GM12878 (cell line): ENCODE results near the gene SIK3. TPM values are rescaled to one million over a fixed set of nuclear protein-coding genes. Genes with fewer than 3 reads are reported as not detected.
"Not testable (repeated sequence)": the region's sequence is repeated elsewhere in the genome, so short reads cannot be mapped to it uniquely, and the experiment has no call there.

Source experiments
- ATAC-seq: fragments of 200-7000 bp; cut with Tn5 transposase; 3 replicates; pipeline ENCODE4 v1.9.1; 2020; ENCODE audit warnings: mild to moderate bottlenecking, moderate library complexity
- BruUV-seq: library from RNA; stranded (reverse); fragments of 400-500 nt; replicated peaks from 2 replicates; lab custom pipeline; 2021; lab: Mats Ljungman, UMichigan
- CTCF ChIA-PET: fragments of 300-600 bp; sonication (Branson Sonifier 250); formaldehyde crosslinking; extraction: SDS; loops from one replicate; lab custom pipeline; 2021; ENCODE audit warnings: inconsistent platforms; lab: Yijun Ruan, JAX
- POLR2A ChIA-PET: fragments of 350-600 bp; formaldehyde crosslinking; extraction: SDS; loops from one replicate; lab custom pipeline; 2021; ENCODE audit warnings: inconsistent platforms; lab: Charles Lee
- RAD21 ChIA-PET: fragments of 300-600 bp; sonication (Branson Sonifier 250); formaldehyde crosslinking; loops from one replicate; lab custom pipeline; 2023; ENCODE audit warnings: antibody characterized with exemption; ENCODE audit not compliant: unreplicated experiment; lab: Charles Lee
- SMC1A ChIA-PET: fragments of 300-600 bp; sonication (Branson Sonifier 250); formaldehyde crosslinking; loops from one replicate; lab custom pipeline; 2023; ENCODE audit not compliant: unreplicated experiment, uncharacterized antibody; lab: Charles Lee
- DNase-seq: peaks from one replicate; pipeline ENCODE4 v3.0.0-alpha.2; 2011; ENCODE audit warnings: low read depth, low spot score
- FAIRE-seq: peaks from 3 replicates; lab custom pipeline; 2011; peaks lifted over from hg19 to GRCh38; lab: Jason Lieb, UNC
- H2AFZ ChIP-seq: 2 replicates; pipeline ENCODE4 v1.6.0; 2011; ENCODE audit warnings: low read depth, low read length, control low read depth; ENCODE audit not compliant: control insufficient read depth
- H3K27ac ChIP-seq: 2 replicates; pipeline ENCODE4 v1.5.1; 2011; ENCODE audit warnings: control low read depth; ENCODE audit not compliant: control insufficient read depth, insufficient read depth
- H3K27me3 ChIP-seq, 2 experiments: replicated peaks in 1 of 2; 2 replicates each; pipeline versions ENCODE4 v1.6.0 to v1.6.1; 2011; ENCODE audit warnings: low read length in 1 of 2; ENCODE audit not compliant: control insufficient read depth in 2 of 2, insufficient read depth in 2 of 2
- H3K36me3 ChIP-seq, 2 experiments: 2 replicates each; pipeline ENCODE4 v1.5.1; 2011; ENCODE audit warnings: low read length in 1 of 2; ENCODE audit not compliant: control insufficient read depth in 2 of 2, insufficient read depth in 2 of 2
- H3K4me1 ChIP-seq: 2 replicates; pipeline ENCODE4 v1.6.1; 2011; ENCODE audit warnings: mild to moderate bottlenecking, low read length, moderate library complexity, mixed read lengths; ENCODE audit not compliant: control insufficient read depth, insufficient read depth
- H3K4me2 ChIP-seq: 2 replicates; pipeline ENCODE4 v1.6.0; 2011; ENCODE audit warnings: control low read depth; ENCODE audit not compliant: control insufficient read depth, insufficient read depth
- H3K4me3 ChIP-seq: fragments of 200-600 bp; sonication (generic); 2 replicates; pipeline ENCODE4 v1.5.1; 2016
- H3K79me2 ChIP-seq: 2 replicates; pipeline ENCODE4 v1.6.0; 2011; ENCODE audit warnings: low read length; ENCODE audit not compliant: control insufficient read depth, insufficient read depth
- H3K9ac ChIP-seq: 2 replicates; pipeline ENCODE4 v1.8.0; 2011; ENCODE audit warnings: low read length, control low read depth, mixed read lengths; ENCODE audit not compliant: control insufficient read depth, insufficient read depth
- H3K9me3 ChIP-seq: replicated peaks from 3 replicates; pipeline ENCODE4 v1.5.1; 2011; ENCODE audit warnings: mild to moderate bottlenecking, low read length; ENCODE audit not compliant: control insufficient read depth, insufficient read depth
- H4K20me1 ChIP-seq: 2 replicates; pipeline ENCODE4 v1.6.0; 2011; ENCODE audit not compliant: control insufficient read depth, insufficient read depth
- NR2F1 ChIP-seq: fragments of 450-650 bp; conservative IDR thresholded peaks from 2 replicates; pipeline ENCODE4 v1.6.1; 2017; ENCODE audit warnings: mild to moderate bottlenecking
- PRDM15 ChIP-seq: fragments of 450-650 bp; formaldehyde crosslinking; IDR thresholded peaks from 2 replicates; pipeline ENCODE4 v1.4.0; 2020; ENCODE audit warnings: mild to moderate bottlenecking, moderate library complexity
- TAF1 ChIP-seq: IDR thresholded peaks from 2 replicates; pipeline ENCODE4 v1.6.1; 2011; ENCODE audit warnings: mild to moderate bottlenecking, low read depth, low read length, borderline replicate concordance
- WGBS: methylation state at CpG from one replicate; pipeline ENCODE4 v1.1.6; 2016; ENCODE audit warnings: low lambda C conversion rate; ENCODE audit not compliant: insufficient replicate concordance, insufficient coverage; ENCODE audit errors: missing lambda C conversion rate; 5-methylcytosine and 5-hydroxymethylcytosine counted together
- in situ Hi-C: fragments of 300-500 bp; cut with MboI; formaldehyde crosslinking; loops from 9 replicates; pipeline ENCODE4 v1.14.3; 2018; ENCODE audit warnings: mixed read lengths
- intact Hi-C: fragments of 100-400 bp; cut with micrococcal nuclease; formaldehyde crosslinking; loops from one replicate; pipeline ENCODE4 v1.14.2; 2022; ENCODE audit not compliant: unreplicated experiment
- polyA plus RNA-seq, 11 experiments: library from polyadenylated mRNA; depleted of rRNA in 4 of 11; unstranded in 6 of 11; stranded (reverse) in 5 of 11; fragments of >200 nt; fragmentation: Nextera tagmentation in 4 of 11; fragmentation: Illumina TruSeq in 1 of 11; extraction: Ambion mirVana in 4 of 11; extraction: Trizol in 1 of 11; gene quantifications; 1 replicate in 1 of 11; 2 replicates in 10 of 11; pipeline versions ENCODE4 v1.2.1 to v1.2.3, GENCODE V29; 2011 to 2016; ENCODE audit warnings: inconsistent platforms in 2 of 11, missing spikeins in 2 of 11, low read depth in 1 of 11
- total RNA-seq, 4 experiments: library from RNA; depleted of rRNA in 3 of 4; stranded (reverse); fragments of >200 nt in 3 of 4; fragmentation: Illumina TruSeq in 1 of 4; extraction: Trizol in 1 of 4; gene quantifications; 2 replicates each; pipeline versions ENCODE4 v1.2.1 to v1.2.3, GENCODE V29; 2013 to 2021
- TF ChIP-seq, protein P1 (sequence below): fragments of 450-650 bp; formaldehyde crosslinking; IDR thresholded peaks from 2 replicates; pipeline ENCODE4 v1.4.0; 2022; ENCODE audit warnings: mild to moderate bottlenecking, moderate library complexity

The SIK3 gene
- total and polyA plus RNA-seq, 10 of the 15 experiments (the other 5 are each of a cell fraction or from before 2014, with no cell fraction given), result 2.5 to 31.9 (median 11.1) TPM

- TF ChIP-seq, protein P1, sequence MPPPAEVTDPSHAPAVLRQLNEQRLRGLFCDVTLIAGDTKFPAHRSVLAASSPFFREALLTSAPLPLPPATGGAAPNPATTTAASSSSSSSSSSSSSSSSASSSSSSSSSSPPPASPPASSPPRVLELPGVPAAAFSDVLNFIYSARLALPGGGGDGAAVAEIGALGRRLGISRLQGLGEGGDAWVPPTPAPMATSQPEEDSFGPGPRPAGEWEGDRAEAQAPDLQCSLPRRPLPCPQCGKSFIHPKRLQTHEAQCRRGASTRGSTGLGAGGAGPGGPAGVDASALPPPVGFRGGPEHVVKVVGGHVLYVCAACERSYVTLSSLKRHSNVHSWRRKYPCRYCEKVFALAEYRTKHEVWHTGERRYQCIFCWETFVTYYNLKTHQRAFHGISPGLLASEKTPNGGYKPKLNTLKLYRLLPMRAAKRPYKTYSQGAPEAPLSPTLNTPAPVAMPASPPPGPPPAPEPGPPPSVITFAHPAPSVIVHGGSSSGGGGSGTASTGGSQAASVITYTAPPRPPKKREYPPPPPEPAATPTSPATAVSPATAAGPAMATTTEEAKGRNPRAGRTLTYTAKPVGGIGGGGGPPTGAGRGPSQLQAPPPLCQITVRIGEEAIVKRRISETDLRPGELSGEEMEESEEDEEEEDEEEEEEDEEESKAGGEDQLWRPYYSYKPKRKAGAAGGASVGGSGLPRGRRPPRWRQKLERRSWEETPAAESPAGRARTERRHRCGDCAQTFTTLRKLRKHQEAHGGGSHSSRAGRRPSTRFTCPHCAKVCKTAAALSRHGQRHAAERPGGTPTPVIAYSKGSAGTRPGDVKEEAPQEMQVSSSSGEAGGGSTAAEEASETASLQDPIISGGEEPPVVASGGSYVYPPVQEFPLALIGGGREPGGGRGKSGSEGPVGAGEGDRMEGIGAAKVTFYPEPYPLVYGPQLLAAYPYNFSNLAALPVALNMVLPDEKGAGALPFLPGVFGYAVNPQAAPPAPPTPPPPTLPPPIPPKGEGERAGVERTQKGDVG (CRISPR knock-in tag), result no peak
- TF ChIP-seq NR2F1 (no peak), PRDM15 (no peak), TAF1 (no peak)
Observed at GRCh38 chr11:117052196-117053149, 45.8 kb downstream of the SIK3 start (continued).

DNA sequence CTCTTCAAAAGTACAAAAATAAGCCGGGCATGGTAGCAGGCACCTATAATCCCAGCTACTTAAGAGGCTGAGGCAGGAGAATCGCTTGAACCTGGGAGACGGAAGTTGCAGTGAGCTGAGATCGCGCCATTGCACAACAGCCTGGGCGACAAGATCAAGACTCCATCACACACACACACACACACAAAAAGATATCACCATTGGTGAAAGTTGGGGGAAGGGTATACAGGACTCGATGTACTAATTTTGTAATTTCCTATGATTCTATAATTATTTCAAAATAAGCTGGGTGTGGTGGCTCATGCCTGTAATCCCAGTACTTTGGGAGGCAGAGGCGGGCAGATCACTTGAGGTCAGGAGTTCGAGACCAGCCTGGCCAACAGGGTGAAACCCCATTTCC lies 48.1 kb downstream of the SIK3 start:
- FAIRE-seq, DNase-seq: not testable (repeated sequence)

DNA sequence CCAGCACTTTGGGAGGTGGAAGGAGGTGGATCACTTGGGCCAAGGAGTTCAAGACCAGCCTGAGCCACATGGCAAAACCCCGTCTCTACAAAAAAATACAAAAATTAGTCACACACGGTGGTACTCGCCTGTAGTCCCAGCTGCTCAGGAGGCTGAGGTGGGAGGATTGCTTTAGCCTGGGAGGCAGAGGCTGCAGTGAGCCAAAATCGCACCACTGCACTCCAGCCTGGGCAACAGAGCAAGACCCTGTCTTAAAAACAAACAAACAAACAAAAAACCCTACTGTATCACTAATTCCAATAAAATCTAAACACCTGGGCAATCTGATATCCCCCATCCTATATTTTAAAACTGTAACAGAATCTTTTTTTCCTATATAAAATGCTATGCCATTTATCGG lies 51.6 kb downstream of the SIK3 start:
- peaks cover 13% of the 10 kb centered on the region for H3K4me1 ChIP-seq
- BruUV-seq, H3K4me2 ChIP-seq, CTCF ChIA-PET, H3K27me3 ChIP-seq, ATAC-seq, H3K27ac ChIP-seq, H3K9me3 ChIP-seq, DNase-seq, FAIRE-seq, H2AFZ ChIP-seq, H3K9ac ChIP-seq, intact Hi-C loops, in situ Hi-C loops, H3K4me3 ChIP-seq, H3K36me3 ChIP-seq, RAD21 ChIA-PET, H4K20me1 ChIP-seq: not testable (repeated sequence)
- ChIA-PET SMC1A (interaction anchor here (0.9 to 2.1 kb wide), 3 partner anchors 11 to 49 kb away, joined by 3 to 5 read pairs (median 5); no protein-coding TSS in a partner anchor), POLR2A (interaction anchor here (1.1 kb wide), 1 partner anchor 66 kb away, joined by 4 read pairs; no protein-coding TSS in a partner anchor)
- H3K79me2 ChIP-seq, result peaks cover 19% of the 10 kb centered on the region
- WGBS, result 80% methylated on average over 5 of the region's 5 CpGs

More for the DNA sequence above, 48.1 kb downstream of the SIK3 start:
- H3K9ac ChIP-seq, H3K9me3 ChIP-seq, H3K79me2 ChIP-seq, H3K27me3 ChIP-seq, POLR2A ChIA-PET, H4K20me1 ChIP-seq, H3K36me3 ChIP-seq, H3K4me1 ChIP-seq, ATAC-seq, H3K27ac ChIP-seq, intact Hi-C loops, H3K4me3 ChIP-seq, in situ Hi-C loops, H3K4me2 ChIP-seq, H2AFZ ChIP-seq, BruUV-seq: not testable (repeated sequence)
- ChIA-PET RAD21 (interaction anchor here (0.9 to 1.9 kb wide), 3 partner anchors 27 to 177 kb away, joined by 3 to 6 read pairs (median 3); no protein-coding TSS in a partner anchor), SMC1A (interaction anchor here (1.1 to 1.6 kb wide), 2 partner anchors 10 to 24 kb away, joined by 3 to 6 read pairs; no protein-coding TSS in a partner anchor), CTCF (interaction anchor here (1.2 to 1.3 kb wide), 2 partner anchors 27 to 56 kb away, joined by 3 read pairs; no protein-coding TSS in a partner anchor)
- 89% methylated on average over 9 of the region's 9 CpGs for WGBS
